ENCODE data around the gene ZFP36L2.

Gene ZFP36L2

DNA sequence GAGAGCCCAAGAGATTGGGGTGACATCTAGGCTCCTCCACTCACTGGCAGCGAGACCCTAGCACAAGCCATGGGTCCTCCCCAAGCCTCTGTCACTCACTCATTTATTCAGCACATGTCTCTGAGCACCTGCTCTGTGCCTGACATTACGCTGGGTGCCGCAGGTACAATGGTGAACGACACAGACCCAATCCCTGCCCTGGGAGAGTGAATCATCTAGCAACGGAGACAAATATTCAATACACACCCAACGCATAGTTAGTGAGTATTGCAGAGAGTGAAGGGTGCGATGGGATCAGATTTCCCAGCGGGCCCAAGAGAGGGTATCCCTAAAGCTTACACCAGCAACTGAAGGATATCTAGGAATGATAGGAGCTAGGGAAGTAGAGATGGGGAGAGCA lies 45.5 kb downstream of the ZFP36L2 start:
- DNase-seq (ENCODE audit: low spot score), result no peak
- Histone ChIP-seq H3K18ac (ENCODE audit: low read length) (peak overlapping the region; percentile 31), H2BK12ac (ENCODE audit: low read length) (no peak overlapping the region), H3K79me1 (ENCODE audit: low read depth, low read length) (no peaks in the 10 kb centered on the region), H4K91ac (ENCODE audit: low read depth, low read length, poor library complexity) (no peak overlapping the region), H2AFZ (ENCODE audit: low read length) (no peak overlapping the region), H2AK5ac (ENCODE audit: low read depth, low read length) (no peak overlapping the region), H3K36me3 (replicated peaks in 1 of 2; ENCODE audit: control insufficient read depth in 2 of 2, insufficient read depth in 2 of 2, low read length in 2 of 2) (no peaks in the 10 kb centered on the region), H3K23ac (ENCODE audit: low read depth, low read length, poor library complexity) (no peak overlapping the region), H3K4me2 (ENCODE audit: insufficient read depth, low read length, poor library complexity, severe bottlenecking) (no peak overlapping the region), H2BK5ac (ENCODE audit: low read length) (no peak overlapping the region), H3K4ac (ENCODE audit: low read length) (no peak overlapping the region), H3K4me3 (ENCODE audit: low read length in 2 of 2) (no peak overlapping the region), H2BK120ac (ENCODE audit: low read depth, low read length) (no peak overlapping the region), H3K9ac (ENCODE audit: low read depth, low read length, poor library complexity) (no peak overlapping the region), H2BK15ac (ENCODE audit: low read length) (peak overlapping the region; percentile 17), H3K4me1 (ENCODE audit: control insufficient read depth in 2 of 2, insufficient read depth in 1 of 2, low read depth in 1 of 2, low read length in 2 of 2) (peaks cover 15% of the 10 kb centered on the region in 2 donors), H3K14ac (ENCODE audit: low read length) (no peak overlapping the region), H3K27ac (replicated peaks; ENCODE audit: low read length) (no peak overlapping the region), H3K9me3 (replicated peaks in 1 of 2; ENCODE audit: control insufficient read depth in 2 of 2, insufficient read depth in 1 of 2, low read depth in 1 of 2, low read length in 2 of 2) (peaks cover 0 to 2% of the 10 kb centered on the region in 2 donors), H3K27me3 (ENCODE audit: control insufficient read depth in 3 of 3, insufficient read depth in 3 of 3, low read depth in 1 of 3, low read length in 3 of 3) (no peaks in the 10 kb centered on the region), H4K8ac (ENCODE audit: low read depth, low read length) (no peak overlapping the region)
- WGBS, 2 donors (ENCODE audit: extremely low coverage in 2 of 2, insufficient read length in 2 of 2, insufficient replicate concordance in 1 of 2), result no CpG with 5 or more reads among the region's 8 CpGs

DNA sequence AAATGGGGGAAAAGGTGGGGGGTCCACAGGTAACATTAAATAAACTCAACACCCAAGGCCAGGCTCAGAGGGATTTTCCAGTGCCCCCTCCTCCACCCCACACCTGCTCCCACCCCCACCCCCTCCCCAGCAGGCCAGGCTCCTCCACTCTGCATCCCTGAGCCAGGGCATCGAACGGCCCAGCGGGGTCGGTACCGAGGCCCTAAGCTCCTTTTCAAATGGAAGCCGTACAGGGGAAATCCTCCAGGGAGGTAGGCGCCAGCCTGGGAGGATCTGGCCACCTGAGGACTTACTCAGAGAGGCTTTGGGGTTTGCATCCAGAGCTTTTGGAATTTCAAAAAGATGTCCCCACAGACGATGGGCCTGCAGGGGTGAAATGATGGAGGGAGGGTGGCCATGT lies 46.5 kb downstream of the ZFP36L2 start:
- peaks cover 15 to 18% of the 10 kb centered on the region in 2 donors for H3K4me1 ChIP-seq (ENCODE audit: control insufficient read depth in 2 of 2, insufficient read depth in 1 of 2, low read depth in 1 of 2, low read length in 2 of 2)
- H4K8ac ChIP-seq (ENCODE audit: low read depth, low read length), result no peak overlapping the region
- no peak overlapping the region for H3K4me2 ChIP-seq (ENCODE audit: insufficient read depth, low read length, poor library complexity, severe bottlenecking)
- no CpG with 5 or more reads among the region's 8 CpGs for WGBS, 2 donors (ENCODE audit: extremely low coverage in 2 of 2, insufficient read length in 2 of 2, insufficient replicate concordance in 1 of 2)
- H2BK12ac ChIP-seq (ENCODE audit: low read length), result no peak overlapping the region
- peak overlapping the region; percentile 81 for H3K18ac ChIP-seq (ENCODE audit: low read length)
- H3K4ac ChIP-seq (ENCODE audit: low read length), result no peak overlapping the region
- no peak overlapping the region for H4K91ac ChIP-seq (ENCODE audit: low read depth, low read length, poor library complexity)
- no peaks in the 10 kb centered on the region for H3K36me3 ChIP-seq (replicated peaks in 1 of 2; ENCODE audit: control insufficient read depth in 2 of 2, insufficient read depth in 2 of 2, low read length in 2 of 2)
- no peak overlapping the region for H3K27ac ChIP-seq (replicated peaks; ENCODE audit: low read length)
- no peak overlapping the region for H3K9ac ChIP-seq (ENCODE audit: low read depth, low read length, poor library complexity)
- no peak overlapping the region for H2BK5ac ChIP-seq (ENCODE audit: low read length)
- no peak overlapping the region for H3K4me3 ChIP-seq (ENCODE audit: low read length in 2 of 2)
- no peaks in the 10 kb centered on the region for H3K27me3 ChIP-seq (ENCODE audit: control insufficient read depth in 3 of 3, insufficient read depth in 3 of 3, low read depth in 1 of 3, low read length in 3 of 3)
- no peaks in the 10 kb centered on the region for H3K79me1 ChIP-seq (ENCODE audit: low read depth, low read length)
- H2AFZ ChIP-seq (ENCODE audit: low read length), result no peak overlapping the region
- no peak overlapping the region for H3K23ac ChIP-seq (ENCODE audit: low read depth, low read length, poor library complexity)
- no peak overlapping the region for H3K14ac ChIP-seq (ENCODE audit: low read length)
- H2BK120ac ChIP-seq (ENCODE audit: low read depth, low read length), result no peak overlapping the region
- no peak overlapping the region for H2BK15ac ChIP-seq (ENCODE audit: low read length)
- H3K9me3 ChIP-seq (replicated peaks in 1 of 2; ENCODE audit: control insufficient read depth in 2 of 2, insufficient read depth in 1 of 2, low read depth in 1 of 2, low read length in 2 of 2), result peaks cover 0 to 7% of the 10 kb centered on the region in 2 donors
- DNase-seq (ENCODE audit: low spot score), result no peak
- H2AK5ac ChIP-seq (ENCODE audit: low read depth, low read length), result no peak overlapping the region

DNA sequence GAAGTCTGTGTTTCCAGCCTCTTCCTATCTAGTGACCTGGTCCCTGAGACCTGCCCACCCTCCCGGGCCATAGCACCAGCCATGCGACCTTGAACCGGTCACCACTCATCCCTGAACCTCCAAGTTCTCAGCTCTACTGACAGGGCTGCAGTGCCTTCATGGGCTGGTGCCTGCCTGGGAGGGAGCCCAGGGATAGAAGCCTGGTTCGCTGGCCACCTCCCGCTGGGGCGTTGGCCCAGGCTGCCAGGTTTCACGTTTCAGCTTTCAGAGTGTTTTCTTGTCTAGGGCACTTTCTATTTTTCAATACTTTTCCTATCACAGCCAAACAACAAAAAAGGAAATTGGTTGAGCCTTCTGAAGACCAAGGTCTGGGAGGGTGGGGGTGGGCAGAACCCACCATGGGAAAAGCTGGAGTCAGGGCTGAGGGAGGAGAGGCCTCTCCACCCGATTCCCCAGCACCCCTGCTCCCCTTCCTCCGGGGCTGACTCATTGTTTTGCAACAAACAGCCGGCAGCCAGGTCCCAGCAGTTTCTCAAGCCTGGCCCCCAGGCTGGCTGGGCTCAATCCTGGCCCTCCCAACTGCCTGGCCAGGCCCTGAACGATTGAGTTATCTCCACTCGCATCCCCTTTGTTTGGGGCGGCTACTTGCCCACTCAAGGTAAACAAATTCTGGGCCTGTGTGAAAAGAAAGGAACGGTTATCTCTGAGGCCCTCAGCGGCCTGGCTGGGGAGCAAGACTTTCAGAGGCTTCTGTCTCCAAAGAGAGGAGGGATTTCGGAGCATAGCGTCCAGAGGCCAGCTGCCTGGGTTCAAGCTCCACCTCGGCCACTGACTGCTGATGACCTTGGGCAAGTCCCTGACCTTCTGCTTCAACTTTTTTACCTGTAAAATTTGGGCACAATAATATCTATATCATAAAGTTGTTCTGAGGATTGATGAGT lies 47.5 kb downstream of the ZFP36L2 start:
- H3K9me3 ChIP-seq (replicated peaks in 1 of 2; ENCODE audit: control insufficient read depth in 2 of 2, insufficient read depth in 1 of 2, low read depth in 1 of 2, low read length in 2 of 2), result peaks cover 0 to 13% of the 10 kb centered on the region in 2 donors
- H3K79me1 ChIP-seq (ENCODE audit: low read depth, low read length), result no peaks in the 10 kb centered on the region
- H3K4ac ChIP-seq (ENCODE audit: low read length), result no peak overlapping the region
- no peak overlapping the region for H2BK12ac ChIP-seq (ENCODE audit: low read length)
- peak overlapping the region; percentile 97 for H2AFZ ChIP-seq (ENCODE audit: low read length)
- H2BK5ac ChIP-seq (ENCODE audit: low read length), result no peak overlapping the region
- H4K8ac ChIP-seq (ENCODE audit: low read depth, low read length), result no peak overlapping the region
- H3K18ac ChIP-seq (ENCODE audit: low read length), result peak overlapping the region; percentile 68
- DNase-seq (ENCODE audit: low spot score), result no peak
- no peak overlapping the region for H2BK120ac ChIP-seq (ENCODE audit: low read depth, low read length)
- no CpG with 5 or more reads among the region's 18 CpGs for WGBS, 2 donors (ENCODE audit: extremely low coverage in 2 of 2, insufficient read length in 2 of 2, insufficient replicate concordance in 1 of 2)
- peak overlapping the region; percentile 4 for H3K23ac ChIP-seq (ENCODE audit: low read depth, low read length, poor library complexity)
- no peak overlapping the region for H3K4me2 ChIP-seq (ENCODE audit: insufficient read depth, low read length, poor library complexity, severe bottlenecking)
- H3K36me3 ChIP-seq (replicated peaks in 1 of 2; ENCODE audit: control insufficient read depth in 2 of 2, insufficient read depth in 2 of 2, low read length in 2 of 2), result no peaks in the 10 kb centered on the region
- H3K9ac ChIP-seq (ENCODE audit: low read depth, low read length, poor library complexity), result peak overlapping the region; percentile 35
- no peak overlapping the region for H2AK5ac ChIP-seq (ENCODE audit: low read depth, low read length)
- peak overlapping the region in 1 of 2 donors; percentile 5 for H3K4me3 ChIP-seq (ENCODE audit: low read length in 2 of 2)
- peak overlapping the region; percentile 48 for H3K27ac ChIP-seq (replicated peaks; ENCODE audit: low read length)
- no peak overlapping the region for H2BK15ac ChIP-seq (ENCODE audit: low read length)
- H3K14ac ChIP-seq (ENCODE audit: low read length), result no peak overlapping the region
- H4K91ac ChIP-seq (ENCODE audit: low read depth, low read length, poor library complexity), result no peak overlapping the region
- peaks cover 15 to 29% of the 10 kb centered on the region in 2 donors for H3K4me1 ChIP-seq (ENCODE audit: control insufficient read depth in 2 of 2, insufficient read depth in 1 of 2, low read depth in 1 of 2, low read length in 2 of 2)
- H3K27me3 ChIP-seq (ENCODE audit: control insufficient read depth in 3 of 3, insufficient read depth in 3 of 3, low read depth in 1 of 3, low read length in 3 of 3), result no peaks in the 10 kb centered on the region

DNA sequence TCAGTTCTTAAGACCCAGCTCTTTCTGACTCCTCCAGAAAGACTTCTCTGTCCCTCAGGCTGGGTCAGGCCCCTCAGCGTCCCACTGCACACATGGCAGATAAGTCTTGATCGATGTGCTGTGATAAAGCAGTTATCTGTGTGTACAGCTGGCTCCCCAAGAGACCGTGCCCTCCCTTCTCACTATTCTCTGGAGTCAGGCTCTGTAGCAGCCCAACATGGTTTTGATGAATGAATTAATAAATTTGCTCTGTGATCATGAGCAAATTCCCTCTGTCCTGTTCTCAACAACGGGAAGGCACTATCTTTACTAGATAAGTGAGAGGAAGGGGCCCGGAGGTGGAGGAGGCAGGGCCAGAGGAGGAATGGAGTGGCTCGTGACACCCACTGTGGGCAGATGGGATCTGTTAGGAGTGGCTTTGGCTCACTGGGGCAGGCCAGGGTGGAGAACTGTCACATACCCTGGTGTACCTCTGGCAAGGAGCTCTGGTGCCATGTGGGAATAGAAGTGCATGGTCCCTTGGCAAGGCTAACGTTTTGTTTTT lies 48.3 kb downstream of the ZFP36L2 start:
- Histone ChIP-seq H4K8ac (ENCODE audit: low read depth, low read length) (no peak overlapping the region), H3K4me1 (ENCODE audit: control insufficient read depth in 2 of 2, insufficient read depth in 1 of 2, low read depth in 1 of 2, low read length in 2 of 2) (peaks cover 15 to 30% of the 10 kb centered on the region in 2 donors), H3K14ac (ENCODE audit: low read length) (no peak overlapping the region), H2BK15ac (ENCODE audit: low read length) (no peak overlapping the region), H2AFZ (ENCODE audit: low read length) (peak overlapping the region; percentile 97), H2AK5ac (ENCODE audit: low read depth, low read length) (no peak overlapping the region), H3K4ac (ENCODE audit: low read length) (no peak overlapping the region), H3K4me2 (ENCODE audit: insufficient read depth, low read length, poor library complexity, severe bottlenecking) (no peak overlapping the region), H3K27ac (replicated peaks; ENCODE audit: low read length) (no peak overlapping the region), H2BK5ac (ENCODE audit: low read length) (no peak overlapping the region), H2BK120ac (ENCODE audit: low read depth, low read length) (no peak overlapping the region), H3K4me3 (ENCODE audit: low read length in 2 of 2) (no peak overlapping the region), H3K27me3 (ENCODE audit: control insufficient read depth in 3 of 3, insufficient read depth in 3 of 3, low read depth in 1 of 3, low read length in 3 of 3) (no peaks in the 10 kb centered on the region), H3K9me3 (replicated peaks in 1 of 2; ENCODE audit: control insufficient read depth in 2 of 2, insufficient read depth in 1 of 2, low read depth in 1 of 2, low read length in 2 of 2) (peaks cover 0 to 15% of the 10 kb centered on the region in 2 donors), H3K18ac (ENCODE audit: low read length) (peak overlapping the region; percentile 0), H2BK12ac (ENCODE audit: low read length) (no peak overlapping the region), H3K79me1 (ENCODE audit: low read depth, low read length) (no peaks in the 10 kb centered on the region), H3K36me3 (replicated peaks in 1 of 2; ENCODE audit: control insufficient read depth in 2 of 2, insufficient read depth in 2 of 2, low read length in 2 of 2) (no peaks in the 10 kb centered on the region), H3K9ac (ENCODE audit: low read depth, low read length, poor library complexity) (no peak overlapping the region), H3K23ac (ENCODE audit: low read depth, low read length, poor library complexity) (no peak overlapping the region), H4K91ac (ENCODE audit: low read depth, low read length, poor library complexity) (no peak overlapping the region)
- no peak for DNase-seq (ENCODE audit: low spot score)
- WGBS, 2 donors (ENCODE audit: extremely low coverage in 2 of 2, insufficient read length in 2 of 2, insufficient replicate concordance in 1 of 2), result no CpG with 5 or more reads among the region's 7 CpGs
